Glomerular visceral epithelial cell (primary cell): ENCODE measurements around the gene DHX35.

Experiments
- DNase-seq: peaks from one replicate; pipeline ENCODE4 v3.0.0-alpha.2; 2016; ENCODE audit errors: extremely low spot score

Gene DHX35

GRCh38 chr20:38962044-38962927, at the start of gene DHX35:
DHX35 (plus strand) TSS chr20:38962344; CDS start chr20:38962368, 24 bp downstream.
- DNase-seq: peak; percentile 99

GRCh38 chr20:38915355-38915754, 46.8 kb upstream of the DHX35 start:
- DNase-seq: no peak

- DNase-seq: no peak
Measured at GRCh38 chr20:38917657-38918056, 44.5 kb upstream of the DHX35 start.

GRCh38 chr20:38918172-38918571, 44.0 kb upstream of the DHX35 start:
- DNase-seq: no peak

- DNase-seq: no peak
Measured at GRCh38 chr20:38919683-38920082, 42.5 kb upstream of the DHX35 start.

GRCh38 chr20:38920411-38920810, 41.7 kb upstream of the DHX35 start:
- no peak for DNase-seq

GRCh38 chr20:38920851-38921250, 41.3 kb upstream of the DHX35 start:
- DNase-seq: no peak

- DNase-seq: no peak
Measured at GRCh38 chr20:38924718-38925117, 37.4 kb upstream of the DHX35 start.

- peak; percentile 99 for DNase-seq
Measured at GRCh38 chr20:38926142-38926933, 35.8 kb upstream of the DHX35 start, which contains the start of gene FAM83D. FAM83D (plus strand) TSS chr20:38926417; CDS start chr20:38926443, 26 bp downstream.

- DNase-seq: no peak
Measured at GRCh38 chr20:38926934-38927616, 35.1 kb upstream of the DHX35 start.

GRCh38 chr20:38927902-38928578, 34.1 kb upstream of the DHX35 start:
- DNase-seq: peak; percentile 31

- DNase-seq: no peak
Measured at GRCh38 chr20:38930242-38930569, 31.9 kb upstream of the DHX35 start.

- no peak for DNase-seq
Measured at GRCh38 chr20:38931984-38932383, 30.2 kb upstream of the DHX35 start.

GRCh38 chr20:38932457-38933120, 29.6 kb upstream of the DHX35 start:
- no peak for DNase-seq

GRCh38 chr20:38934530-38934929, 27.6 kb upstream of the DHX35 start:
- no peak for DNase-seq

GRCh38 chr20:38935285-38935684, 26.9 kb upstream of the DHX35 start:
- DNase-seq: peak; percentile 25

GRCh38 chr20:38935967-38936407, 26.2 kb upstream of the DHX35 start:
- DNase-seq: peak; percentile 33

GRCh38 chr20:38937000-38937399, 25.1 kb upstream of the DHX35 start:
- no peak for DNase-seq

GRCh38 chr20:38937978-38938473, 24.1 kb upstream of the DHX35 start:
- no peak for DNase-seq

GRCh38 chr20:38939686-38940085, 22.5 kb upstream of the DHX35 start:
- DNase-seq: no peak

GRCh38 chr20:38940644-38941043, 21.5 kb upstream of the DHX35 start:
- no peak for DNase-seq
